Fibroblast of the conjunctiva (primary cell): Measurements from ENCODE around the gene MACROD2.

Experiments
- DNase-seq: peaks from one replicate; pipeline ENCODE4 v3.0.0-alpha.2; 2010; ENCODE audit warnings: low read depth

MACROD2 gene

DNA sequence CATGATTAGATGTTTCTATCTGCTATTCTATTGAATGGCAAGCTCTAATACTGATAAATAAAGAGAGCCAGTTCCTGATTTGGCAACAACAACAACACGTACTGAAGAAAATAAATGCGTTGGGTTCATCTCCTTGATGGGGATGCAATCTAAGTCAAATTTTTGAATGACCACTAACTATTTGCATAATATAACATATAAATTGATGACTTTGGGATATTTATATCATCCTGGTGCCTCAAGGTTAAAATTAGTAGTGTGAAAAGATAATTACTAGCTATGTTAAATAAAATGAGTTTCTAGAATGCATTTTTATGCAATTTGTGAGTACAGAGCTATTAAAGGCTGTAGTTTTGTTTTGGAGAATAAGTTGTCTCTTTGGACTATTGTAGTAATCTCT, 1681.5 kb downstream of the MACROD2 start:
- DNase-seq, result no peak

DNA sequence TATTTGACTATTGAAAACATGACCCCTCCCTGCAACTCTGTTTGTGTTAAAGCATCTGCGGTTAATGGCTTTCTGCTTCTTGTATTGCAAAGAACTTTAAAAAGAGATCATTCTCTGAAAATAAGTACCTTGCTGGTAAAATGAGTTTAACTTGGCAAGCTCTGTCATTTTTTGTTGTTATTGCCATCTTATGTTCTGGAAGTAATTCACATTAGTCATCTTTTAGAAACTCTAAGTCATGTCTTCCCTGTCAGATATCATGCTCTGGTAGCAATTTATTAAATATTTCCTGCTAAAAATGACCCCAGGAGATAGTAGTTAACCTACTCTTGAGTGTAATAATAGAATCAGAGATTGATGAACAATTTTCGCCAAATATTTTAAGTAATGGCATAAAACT, 1687.4 kb downstream of the MACROD2 start:
- no peak for DNase-seq

DNA sequence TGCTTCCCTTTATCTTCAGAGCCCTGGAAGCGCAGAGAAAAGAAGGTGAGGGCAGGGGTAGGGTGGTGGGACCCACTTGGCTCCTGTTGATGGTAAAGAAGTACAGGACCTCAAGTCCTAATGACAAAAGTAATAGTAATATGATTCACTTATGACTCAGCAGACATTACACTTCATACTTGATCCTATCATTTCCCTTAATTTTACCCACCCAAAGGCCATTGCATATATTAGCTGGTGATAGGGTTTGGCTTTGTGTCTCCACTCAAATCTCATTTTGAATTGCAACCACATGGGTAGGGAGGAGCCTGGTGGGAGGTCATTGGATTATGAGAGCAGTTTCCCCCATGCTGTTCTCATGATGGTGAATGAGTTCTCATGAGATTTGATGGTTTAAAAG, 1697.3 kb downstream of the MACROD2 start:
- DNase-seq, result no peak

DNA sequence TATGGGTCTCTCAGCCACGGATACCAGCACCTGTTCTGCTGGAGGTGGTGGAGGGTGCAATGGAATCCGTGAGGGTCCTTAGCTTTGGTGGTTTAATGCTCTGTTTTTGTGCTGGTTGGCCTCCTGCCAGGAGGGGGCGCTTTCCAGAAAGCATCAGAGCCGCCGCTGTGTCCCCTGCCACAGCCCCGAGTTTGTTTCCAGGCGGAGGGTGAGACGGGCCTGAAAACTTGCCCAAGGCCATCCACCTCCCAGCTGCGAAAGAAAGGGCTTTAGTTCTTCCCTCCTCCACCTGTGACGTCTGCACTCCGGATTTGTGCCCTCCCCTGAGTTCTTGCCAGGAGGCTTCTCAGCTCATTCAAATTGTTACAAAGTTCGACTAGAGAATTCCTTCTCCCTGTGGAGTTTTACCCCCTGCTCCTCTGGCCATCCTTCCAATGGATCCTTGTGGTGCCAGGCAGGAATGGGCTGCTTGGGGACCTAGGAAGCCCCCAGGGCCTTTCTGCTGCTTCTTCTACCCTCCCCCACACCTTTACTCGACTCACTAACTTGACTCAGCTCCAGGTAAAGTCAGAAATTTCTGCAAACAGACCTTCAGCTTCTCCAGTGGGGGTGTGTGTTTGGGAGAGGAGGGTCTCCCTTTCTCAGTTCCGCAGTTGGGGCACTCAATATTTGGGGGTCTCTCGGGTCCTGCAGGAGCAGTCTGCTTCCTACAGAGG, 1704.3 kb downstream of the MACROD2 start:
- DNase-seq, result no peak

DNA sequence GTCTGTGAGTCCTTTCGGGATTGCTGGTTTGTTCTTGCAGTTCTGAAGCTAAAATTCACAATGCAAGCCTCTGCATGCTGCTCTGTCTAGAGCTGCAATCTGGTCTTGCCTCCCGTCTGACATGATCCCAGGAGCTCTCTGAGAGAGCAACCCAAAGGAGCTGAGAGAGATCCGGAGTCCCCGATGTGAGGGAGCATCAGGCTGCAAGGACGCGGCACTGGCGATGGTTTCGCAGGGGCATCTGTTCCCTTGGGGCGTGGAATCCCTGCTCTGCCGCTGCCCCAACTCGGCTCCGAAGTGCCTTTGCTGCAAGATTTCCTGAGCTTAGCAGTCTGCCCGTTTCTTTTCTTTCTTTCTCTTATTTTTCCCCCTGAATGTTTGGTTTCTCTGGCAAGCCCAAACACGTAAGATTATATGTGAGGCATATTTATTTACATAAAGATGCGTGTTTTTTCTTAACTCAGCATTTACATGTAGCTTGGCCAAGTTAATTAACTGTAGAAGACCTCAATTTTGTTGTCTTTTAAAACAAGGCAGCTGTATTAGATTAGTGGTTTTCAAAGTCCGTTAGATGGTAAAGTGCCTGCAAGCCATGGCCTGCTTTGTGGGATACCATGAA, 1704.9 kb downstream of the MACROD2 start:
- DNase-seq, result no peak

DNA sequence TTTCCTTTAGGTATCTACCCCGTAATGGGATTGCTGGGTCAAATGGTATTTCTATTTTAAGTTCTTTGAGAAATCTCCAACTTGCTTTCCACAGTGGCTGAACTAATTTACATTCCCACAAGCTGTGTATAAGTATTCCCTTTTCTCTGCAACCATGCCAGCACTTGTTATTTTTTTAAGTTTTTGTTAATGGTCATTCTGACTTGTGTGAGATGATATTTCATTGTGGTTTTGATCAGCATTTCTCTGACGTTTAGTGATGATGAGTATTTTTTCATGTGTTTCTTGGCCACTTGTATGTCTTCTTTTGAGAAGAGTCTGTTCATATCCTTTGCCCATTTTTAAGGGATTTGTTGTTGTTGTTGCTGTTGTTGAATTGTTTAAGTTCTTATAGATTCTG, 1706.8 kb downstream of the MACROD2 start:
- no peak for DNase-seq

DNA sequence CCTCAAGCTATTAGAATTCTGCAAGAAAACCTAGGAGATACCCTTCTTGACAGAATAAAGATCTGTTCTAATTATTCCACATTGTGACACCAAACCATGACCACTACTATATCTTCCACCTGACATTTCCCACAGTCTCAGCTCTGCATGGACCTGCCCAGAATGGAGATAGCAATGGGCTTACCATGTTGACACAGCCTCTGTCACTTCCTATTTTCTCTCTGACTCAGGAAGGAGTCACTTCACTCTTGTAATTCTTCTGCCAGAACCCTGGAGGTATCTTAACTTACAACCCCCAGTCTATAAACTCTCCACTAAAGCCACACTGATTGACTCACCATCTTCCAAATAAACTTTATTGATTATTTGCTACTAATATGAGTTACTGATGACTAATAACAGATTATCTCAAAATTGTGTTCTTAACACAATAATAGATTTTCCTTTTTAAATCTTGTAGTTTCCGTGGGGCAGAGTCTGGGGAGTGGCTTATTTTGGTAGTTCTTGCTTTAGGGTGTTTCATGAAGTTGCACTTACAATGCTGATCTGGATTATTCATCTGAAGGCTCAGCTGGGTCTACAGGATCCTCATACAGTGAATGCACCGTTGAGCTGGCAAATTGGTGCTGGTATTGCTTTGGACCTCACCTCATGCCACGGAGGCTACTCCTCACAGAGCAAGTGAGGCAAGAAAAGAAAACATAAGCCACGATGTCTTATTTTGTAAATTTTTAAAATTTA, 1708.0 kb downstream of the MACROD2 start:
- no peak for DNase-seq

DNA sequence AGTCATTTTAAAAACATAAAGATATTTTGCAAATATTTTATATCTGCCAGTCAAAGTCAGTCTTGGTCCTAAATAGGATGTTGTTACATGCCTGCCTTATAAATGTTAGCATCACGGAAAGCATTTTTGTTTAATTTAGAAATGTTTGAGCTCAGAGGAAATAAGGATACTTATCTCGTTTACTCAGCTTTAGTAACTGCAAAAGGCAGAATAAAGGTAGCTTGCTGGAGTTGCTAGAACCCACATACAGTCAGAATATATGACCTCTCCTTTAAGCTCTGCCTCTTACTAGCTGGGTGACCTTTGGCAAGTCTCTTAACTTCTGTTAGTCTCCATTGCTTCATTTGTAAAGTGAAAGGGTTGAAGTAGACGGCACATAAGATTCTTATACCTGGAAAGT, 1710.7 kb downstream of the MACROD2 start:
- no peak for DNase-seq

DNA sequence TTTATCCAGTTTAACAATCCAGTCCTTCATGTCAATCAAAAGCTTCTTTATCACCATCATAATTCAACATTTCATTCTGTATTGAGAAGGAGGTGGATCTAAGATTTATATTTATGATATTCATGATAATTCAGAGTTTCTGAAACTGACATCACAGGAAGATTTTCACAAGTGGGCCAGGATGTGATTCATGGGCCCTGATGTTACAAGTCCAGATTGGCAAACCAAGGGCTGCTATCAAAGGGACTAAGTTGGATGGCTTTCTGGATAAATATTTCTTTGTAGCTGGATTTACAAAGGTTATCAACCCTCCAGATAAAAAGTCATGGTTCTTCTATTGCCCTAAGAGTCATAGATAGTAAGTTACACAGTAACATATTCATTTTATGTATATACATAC, 1711.4 kb downstream of the MACROD2 start:
- no peak for DNase-seq

DNA sequence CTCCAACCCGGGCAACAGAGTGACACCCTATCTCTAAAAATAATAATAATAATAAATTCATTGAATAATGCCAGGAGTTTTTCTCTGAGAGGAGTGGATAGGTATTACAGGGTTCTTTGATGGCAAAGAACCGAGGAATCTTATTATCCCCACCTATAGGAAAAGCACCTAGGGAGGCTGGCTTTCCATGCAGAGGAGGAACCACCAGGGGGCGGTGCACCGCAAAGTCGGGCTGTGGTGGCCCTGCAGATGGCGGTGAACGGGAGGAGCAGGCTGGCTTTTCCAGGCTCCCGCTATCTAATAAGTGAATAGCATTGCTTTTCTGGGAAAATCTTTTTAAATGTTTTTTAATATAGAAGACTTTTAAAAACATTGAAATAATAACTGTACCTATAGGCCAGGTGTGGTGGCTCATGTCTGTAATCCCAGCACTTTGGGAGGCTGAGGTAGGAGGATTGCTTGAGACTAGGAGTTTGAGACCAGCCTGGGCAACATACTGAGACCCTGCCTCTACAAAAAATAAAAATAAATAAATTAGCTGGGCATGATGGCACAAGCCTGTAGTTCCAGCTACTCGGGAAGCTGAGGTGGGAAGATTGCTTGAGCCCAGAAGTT, 1713.8 kb downstream of the MACROD2 start:
- DNase-seq, result no peak

DNA sequence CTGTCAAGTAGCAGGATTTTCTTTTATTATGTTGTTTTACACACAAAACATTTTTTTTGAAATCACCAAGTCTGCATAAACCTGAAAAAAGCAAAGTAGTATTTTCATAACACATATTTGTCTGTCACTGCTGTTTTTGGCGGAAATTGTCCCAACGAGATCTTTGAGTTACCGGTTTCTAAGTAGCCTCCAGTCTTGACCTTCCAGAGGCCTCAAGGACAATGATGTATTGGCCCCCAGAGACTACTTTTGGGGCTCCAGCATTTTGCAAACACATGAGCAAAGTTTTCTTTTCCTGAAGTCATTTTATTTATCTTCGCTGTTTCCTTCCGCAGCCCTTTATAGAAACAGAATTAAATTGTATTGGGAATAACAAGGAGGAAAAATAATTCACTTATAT, 1715.3 kb downstream of the MACROD2 start:
- DNase-seq, result no peak

DNA sequence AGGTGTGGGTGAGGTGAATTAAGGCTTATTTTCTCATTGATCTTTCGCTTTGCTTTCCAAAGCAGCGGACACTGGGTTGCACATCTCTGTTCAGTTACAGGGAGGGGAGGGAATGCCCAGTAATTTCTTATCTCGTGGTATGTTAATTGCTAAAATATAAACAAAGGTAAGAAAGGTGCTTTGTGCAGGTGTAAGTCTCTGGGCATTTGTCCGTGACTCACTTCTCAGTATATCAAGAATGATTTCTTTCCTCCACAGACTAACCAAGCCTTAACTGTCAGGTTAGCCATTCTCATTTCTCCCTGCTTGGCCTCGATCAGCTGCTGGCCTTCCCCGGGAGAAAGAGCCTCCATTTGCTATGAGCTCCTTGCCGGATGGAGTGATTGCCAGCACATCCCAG, 1715.9 kb downstream of the MACROD2 start:
- DNase-seq, result no peak

DNA sequence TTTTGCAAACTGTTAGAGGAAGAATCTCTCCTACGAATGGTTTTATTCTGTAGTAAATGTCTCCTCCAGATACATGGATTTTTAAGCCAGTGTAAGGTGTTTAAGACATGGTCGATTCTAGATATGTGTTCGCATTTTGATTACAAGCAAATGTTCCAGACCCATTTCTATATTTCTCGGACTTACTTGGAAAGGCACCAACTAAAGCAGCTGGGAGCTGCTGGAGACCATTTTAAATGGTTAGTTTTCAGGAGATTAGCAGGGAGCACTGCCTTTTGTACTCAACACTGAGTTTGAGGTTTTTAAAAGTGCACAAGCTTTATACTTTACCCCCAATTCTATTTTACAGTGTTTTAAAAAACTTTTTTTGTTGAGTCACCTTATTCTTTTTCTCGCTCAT, 1720.9 kb downstream of the MACROD2 start:
- no peak for DNase-seq

DNA sequence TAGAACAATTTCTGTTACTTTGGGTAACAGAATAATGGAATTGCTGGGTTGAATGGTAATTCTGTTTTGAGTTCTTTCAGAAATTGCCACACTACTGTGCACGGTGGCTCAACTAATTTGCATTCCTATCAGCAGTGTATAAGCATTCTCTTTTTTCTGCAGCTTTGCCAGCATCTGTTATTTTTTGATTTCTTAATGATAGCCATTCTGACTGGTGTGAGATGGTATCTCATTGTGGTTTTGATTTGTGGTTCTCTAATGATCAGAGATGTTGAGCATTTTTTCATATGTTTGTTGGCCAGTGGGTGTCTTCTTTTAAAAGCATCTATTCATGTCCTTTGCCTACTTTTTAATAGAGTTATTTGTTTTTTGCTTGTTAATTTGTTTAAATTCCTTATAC, 1731.1 kb downstream of the MACROD2 start:
- no peak for DNase-seq

DNA sequence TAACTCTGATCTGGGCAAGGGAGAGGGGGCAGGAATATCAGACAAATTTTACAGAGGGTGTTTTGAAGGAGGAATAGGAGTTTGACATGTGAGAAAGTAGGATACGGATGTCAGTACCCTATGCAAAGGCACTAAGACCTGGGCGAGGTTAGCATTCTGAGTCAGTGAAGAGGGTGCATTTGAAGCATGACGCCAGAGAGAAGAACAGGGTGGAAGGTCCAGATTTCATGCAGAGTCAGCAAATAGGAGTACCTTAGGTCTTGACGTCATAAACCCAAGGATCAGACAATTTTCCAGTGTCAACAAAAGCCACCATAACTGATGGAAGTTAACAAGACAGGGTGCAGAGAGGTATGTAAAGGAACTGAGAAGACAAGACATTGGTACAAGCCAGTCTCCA, 1738.7 kb downstream of the MACROD2 start:
- no peak for DNase-seq

DNA sequence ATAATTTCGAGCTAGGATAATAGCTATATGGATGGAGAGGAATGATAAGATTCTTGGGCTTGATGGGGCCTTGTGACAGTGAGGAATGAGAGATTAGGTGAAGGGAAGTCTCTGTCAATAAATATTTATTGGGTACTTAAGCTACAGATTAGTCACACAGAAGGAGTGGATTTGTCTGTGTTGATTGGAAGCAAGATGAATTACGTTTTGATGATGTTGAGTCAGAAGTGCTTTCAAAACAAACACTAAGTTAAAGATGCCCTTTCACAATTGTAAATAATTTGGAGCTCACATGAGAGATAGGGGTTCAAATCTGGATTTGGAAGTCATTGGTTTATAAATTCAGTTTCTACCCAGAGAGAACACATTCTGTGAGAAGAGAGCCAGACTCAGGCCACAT, 1743.7 kb downstream of the MACROD2 start:
- DNase-seq, result no peak

DNA sequence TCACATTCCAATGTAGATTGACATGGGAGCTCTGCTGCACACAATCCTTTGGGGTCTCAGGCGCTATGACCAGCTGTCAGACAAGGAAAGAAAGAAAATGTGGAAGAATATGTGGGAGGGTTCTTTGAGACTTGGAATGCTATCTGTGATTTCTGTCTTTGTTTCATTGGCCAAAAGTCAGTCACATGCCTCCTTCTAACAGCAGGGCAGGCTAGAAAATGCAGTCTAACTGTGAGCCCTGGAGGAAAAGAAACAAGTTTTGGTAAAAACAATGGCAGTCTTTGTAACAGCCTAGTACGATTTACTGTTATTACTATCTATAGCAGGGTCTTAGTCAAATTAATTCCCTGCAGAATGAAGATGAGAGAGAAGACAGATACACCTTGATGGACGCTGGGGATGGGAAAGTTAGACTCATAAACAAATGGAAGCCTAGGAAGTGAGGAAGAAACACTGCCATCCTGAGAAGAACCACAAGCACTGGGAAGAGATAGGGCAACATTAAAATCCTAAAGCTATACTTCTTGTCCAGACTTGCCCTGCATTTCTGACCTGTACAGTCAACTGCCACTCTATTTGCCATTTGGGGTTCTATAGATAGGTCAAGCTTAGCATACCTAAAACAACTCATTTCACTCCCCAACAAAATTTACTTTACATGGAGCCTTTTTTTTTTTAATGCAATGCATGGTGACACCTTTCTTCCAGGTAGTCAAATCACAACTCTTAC, 1744.9 kb downstream of the MACROD2 start:
- no peak for DNase-seq

DNA sequence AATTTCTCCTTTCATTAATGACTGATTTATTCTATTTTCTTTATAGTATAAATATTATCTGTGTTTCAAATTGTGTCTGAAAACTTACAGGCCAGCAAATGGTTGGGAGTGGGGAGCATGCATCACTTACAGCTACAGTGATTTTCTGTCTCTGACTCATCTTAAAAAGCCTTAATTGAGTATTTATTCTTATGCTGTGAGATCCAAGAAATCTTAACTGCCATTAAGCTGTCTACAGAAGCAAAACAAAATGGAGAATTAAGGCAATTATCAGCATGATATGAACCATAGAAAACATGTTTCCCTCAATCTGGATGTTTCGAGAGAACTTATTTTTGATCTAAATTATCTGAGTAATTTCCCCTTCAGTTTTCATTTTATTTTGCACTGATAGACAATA, 1746.8 kb downstream of the MACROD2 start:
- no peak for DNase-seq

DNA sequence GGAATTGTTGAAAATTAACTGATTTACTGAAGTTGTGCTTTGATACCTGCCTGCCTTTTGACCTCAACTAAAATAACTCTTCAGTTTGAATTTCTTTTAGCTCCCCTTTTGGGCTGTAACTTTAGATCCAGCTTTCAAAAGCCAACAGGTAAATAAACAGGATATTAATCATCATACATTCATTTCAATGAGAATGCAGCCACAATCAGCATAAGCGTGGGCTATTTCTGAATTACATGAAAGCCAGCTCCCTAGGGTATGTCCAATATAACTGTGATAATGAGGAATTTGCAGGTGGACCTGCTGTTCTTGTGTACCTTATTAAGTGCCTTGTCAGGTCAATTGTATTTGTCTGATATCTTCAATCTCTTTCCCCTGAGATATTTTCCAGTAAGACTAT, 1747.3 kb downstream of the MACROD2 start:
- DNase-seq, result no peak

DNA sequence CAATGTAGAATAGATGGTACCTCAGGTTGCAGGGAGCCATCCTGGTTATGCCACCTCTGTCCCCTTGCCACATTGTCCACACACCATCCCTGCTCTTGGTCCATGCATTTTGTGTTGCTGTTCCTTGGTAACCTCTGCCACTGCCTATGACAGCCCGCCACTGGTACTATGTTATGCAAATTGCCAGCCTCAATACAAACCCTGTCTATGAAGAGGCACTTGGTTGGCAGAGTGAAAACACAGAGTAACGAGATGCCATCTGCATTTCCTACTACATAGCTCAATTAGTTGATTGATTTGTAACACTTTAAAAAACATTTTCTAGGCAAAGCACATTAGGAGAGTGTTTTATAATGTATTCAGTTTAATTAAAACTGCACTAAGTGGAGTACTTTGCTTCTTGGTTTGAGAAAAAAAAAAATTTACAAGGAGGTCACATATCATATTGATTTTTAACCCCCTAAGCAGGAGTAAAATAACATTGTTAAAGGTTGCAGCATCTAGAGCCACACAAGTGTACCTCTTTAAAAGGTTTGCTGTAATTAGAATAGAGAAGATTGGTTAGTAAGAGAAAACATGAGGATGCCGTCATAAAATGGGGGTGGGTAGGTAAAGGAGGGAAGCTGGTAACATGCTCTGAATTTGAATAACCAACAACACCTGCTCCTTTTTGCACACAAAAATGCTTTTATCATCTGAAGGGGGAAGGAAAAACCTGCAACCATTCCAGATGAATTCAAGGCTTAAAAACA, 1760.9 kb downstream of the MACROD2 start:
- DNase-seq, result no peak

DNA sequence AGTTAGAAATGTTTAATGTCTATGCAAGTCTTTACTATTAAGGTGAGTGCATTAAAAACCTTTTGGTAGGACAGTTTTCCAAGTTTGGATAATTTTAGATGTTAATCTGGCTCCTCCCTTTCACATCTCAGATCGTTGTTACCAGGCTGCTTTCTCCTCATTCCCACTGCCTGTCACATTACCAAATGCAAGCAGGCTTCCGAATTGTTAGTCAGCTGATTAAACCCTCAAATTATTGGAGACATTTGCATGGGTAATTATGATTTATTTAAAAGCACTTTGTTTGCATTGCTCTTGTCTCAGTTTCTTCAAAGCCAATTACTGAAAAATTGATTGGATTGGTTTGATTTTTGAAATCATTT, 1761.4 kb downstream of the MACROD2 start:
- DNase-seq, result no peak

DNA sequence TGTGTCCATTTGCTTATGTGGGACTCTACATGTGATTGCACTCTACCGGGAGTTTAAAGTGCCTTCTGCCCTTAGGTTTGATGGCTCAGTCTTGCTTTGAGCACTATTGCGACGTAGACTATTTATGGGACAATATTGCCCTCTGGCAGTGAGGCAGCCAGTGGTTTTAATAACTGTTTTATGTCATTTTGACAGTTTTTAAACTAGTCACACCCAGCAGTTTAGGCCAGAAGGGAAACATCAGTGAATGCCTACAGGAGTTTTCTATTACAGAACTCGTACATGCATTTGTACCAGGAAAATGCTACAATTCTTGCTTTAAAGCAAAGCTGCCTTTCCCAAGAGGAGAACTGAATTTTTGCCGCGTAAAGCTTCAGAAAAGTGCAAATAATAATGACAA, 1764.3 kb downstream of the MACROD2 start:
- no peak for DNase-seq
